Stimulated activated CD8-positive, alpha-beta memory T cell treated with anti-CD3 and anti-CD28 coated beads, Interleukin-12 subunit alpha, Interleukin-12 subunit beta, amount 100 ng/mL, for 24 hours (primary cell): ENCODE results near the gene MTMR3.

ENCODE experiments used
- DNase-seq: peaks from one replicate; pipeline ENCODE4 v3.0.0-alpha.2; 2020; ENCODE audit errors: extremely low read depth

The MTMR3 gene

DNA sequence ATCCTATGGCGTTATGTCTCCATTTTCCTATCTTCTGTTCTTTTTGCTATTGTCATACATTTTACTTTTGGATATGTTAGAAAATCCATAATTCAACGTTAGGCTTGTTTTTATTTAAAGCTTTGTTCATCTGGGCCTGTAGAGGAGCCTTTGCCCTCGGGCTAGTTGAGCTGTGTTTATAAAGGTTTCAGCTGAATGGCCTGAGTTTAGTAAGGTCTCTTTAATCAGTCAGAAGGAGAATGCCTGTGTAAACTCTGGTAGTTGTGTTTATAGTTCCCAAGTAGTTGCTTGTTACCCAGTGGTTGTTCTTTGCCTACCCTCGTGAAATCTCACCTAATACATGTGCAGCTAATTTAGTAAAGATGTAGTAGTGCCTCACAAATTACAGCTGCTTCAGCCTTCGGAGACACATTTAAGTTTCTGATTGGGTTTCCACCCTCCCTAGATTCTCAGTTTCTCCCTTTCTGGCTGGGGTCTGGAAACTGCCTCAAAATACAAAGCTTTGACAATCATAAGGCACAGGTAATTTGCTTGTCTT lies 33.1 kb downstream of the MTMR3 start:
- no peak for DNase-seq

DNA sequence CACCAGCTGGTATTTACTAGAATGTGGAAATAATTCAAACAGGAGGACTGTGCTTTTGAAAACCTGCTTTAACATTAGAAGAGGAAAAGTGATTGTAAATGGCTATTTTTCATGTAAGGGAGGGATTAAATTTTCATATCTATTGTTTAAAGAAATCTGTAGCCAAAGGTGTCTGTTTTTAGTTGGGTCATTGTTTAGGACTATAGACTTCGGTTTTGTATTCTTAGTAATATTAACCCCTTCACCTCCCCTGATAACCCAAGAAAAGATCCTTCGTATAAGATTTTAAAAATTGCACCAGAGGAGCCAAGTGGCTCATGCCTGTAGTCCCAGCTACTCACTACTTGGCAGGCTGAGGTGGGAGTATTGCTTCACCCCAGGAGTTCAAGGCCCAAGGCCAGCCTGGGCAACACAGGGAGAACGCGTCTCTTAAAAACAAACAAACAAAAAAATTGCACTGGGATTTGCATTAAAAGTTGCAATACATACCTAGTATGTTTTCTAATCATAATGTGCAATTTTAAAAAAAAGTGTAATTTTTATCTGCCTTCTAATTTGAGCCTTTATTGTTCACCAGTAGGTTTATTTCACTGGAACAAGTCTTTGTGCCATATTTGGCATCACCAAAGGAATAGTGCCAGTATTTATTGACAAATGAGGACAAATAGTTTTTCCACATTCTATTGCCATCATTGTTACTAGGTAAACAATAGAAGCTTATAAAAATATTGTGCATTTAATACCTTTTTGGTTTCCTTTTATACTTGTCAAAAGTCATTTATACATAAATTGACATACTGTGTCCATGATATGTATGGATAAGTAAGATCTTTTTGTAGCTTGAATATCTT lies 34.3 kb downstream of the MTMR3 start:
- DNase-seq = no peak

DNA sequence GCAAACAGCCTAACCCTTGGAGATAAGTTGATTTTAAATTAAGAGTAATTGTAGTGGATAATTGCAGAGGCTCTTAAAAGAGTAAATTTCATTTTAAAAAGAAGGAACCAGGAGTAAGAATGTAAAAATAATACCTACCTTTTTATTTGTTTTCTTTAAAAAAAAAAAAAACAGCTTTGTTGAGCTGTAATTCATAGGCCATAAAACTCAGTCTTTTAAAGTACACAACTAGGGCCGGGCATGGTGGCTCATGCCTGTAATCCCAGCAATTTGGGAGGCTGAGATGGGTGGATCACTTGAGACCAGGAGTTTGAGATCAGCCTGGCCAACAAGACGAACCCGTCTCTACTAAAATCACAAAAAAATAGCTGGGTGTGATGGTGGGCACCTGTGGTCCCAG lies 42.4 kb downstream of the MTMR3 start:
- no peak for DNase-seq

DNA sequence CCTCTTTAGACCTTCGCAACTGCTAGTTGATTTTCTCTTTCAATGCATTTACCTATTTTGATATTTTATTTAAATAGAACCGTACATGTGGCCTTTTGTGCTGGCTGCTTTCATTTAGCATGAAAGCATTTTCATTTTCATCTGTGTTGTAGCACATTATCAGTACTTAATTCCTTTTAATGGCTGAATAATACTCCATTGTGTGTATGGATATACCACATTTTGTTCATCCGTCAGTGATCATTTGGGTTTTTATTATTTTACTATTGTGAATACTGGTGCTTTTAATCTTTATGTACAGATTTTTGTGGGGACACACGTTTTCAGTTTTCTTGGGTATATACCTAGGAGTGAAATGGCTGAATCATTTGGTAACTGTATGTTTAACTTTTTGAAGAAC lies 43.1 kb downstream of the MTMR3 start:
- no peak for DNase-seq

DNA sequence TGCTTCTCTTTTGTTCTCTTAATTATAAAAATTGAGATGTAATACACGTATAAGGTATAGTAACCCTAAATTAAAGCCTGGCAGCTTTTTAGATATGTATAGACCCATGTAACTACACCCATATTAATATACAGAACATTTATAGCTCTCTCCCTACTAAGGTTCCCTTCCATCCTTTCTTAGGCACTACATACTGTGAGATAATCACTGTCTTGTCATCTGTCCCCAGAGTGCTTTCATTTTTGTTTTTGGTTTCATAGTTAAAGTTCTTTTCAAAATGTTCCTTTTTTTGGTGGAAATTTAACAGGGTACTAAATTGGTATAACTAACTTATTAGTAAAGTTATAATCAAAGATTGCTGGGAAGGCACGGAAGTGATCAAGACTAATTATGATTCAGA lies 49.2 kb downstream of the MTMR3 start:
- no peak for DNase-seq

DNA sequence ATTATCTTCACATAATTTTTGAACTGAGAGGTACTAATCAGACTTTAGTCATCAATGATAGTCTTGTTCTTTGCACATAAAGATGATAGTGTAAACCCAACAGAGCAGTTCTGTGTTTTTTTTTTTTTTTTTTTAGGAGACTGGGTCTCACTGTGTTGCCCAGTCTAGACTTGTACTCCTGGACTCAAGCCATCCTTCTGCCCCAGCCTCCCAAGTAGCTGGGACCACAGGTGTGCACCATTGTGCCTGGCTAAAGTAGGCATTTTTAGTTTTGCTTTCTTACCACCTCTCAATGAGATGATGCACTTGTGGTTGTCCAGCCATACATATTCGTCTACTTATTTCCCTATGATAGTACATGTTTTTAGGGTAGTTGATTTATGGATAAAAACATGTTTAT lies 50.6 kb downstream of the MTMR3 start:
- no peak for DNase-seq

DNA sequence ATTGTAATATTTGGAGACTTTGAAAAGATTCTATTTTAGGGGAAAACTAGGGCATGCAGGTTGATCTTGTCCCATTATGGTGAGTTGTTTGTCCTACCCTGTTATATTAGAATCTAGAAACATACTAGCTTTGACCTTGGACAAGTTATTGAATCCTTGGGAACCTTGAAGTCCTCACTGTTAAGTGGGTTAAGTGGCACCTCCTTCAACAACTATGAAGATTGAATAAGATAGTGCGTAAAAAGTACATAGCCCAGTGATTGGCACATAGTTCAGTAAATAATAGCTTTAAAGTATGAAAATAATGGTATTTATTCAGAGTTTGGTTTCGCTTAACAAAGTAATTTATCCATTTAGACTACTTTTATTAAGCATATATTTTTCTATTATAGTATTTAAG lies 51.6 kb downstream of the MTMR3 start:
- DNase-seq = no peak

DNA sequence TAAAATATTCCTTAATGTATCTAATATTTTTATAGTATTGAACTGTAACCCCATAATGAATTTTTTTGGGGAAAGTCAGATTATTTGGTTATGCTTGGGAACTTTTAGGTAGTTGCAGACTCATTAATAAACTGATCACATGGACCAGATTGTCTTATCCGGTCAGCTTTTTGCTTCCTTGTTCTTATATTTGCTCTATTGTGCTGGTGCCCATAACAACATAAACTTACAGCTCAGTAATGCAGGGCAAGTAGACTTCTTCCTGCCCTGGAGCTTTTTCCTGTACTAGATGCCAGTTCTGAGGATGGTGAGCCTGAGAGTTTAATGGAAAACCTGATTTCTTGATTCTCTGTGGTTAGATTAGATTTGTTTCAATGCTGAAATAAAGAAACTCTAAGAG lies 53.2 kb downstream of the MTMR3 start:
- DNase-seq = no peak

DNA sequence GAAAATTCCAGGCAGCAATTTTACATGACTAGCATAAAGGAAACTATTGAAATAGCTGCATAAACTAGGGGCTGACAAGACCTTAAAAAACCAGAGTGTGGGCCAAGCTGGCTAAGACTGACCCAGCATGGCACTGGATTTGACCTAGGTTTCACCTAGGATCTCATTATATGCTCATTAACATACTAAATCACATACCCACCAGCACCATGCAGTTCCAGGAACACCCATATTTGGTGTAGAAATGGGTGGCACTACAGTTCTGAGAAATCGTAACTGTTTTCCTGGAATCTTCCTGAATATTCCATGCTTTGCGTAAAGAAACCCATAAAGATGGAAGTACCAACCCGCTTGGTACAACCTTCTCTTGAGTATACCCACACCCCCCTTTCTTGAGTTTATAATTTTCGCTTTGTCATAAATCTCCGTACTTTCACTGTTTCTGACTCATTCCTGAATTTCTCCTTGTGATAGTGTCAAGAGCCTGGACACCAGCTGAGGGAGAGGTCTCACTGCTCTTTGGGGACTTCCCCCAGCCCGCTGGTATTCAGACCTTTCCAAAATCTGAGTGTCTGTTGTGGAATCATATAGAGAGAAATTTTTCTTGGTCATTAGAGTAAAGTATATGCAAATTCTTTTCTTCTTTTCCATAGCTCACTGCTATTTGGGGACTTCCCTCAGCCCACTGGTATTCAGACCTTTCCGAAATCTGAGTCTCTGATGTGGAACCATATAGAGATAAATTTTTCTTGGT lies 55.1 kb downstream of the MTMR3 start:
- no peak for DNase-seq

DNA sequence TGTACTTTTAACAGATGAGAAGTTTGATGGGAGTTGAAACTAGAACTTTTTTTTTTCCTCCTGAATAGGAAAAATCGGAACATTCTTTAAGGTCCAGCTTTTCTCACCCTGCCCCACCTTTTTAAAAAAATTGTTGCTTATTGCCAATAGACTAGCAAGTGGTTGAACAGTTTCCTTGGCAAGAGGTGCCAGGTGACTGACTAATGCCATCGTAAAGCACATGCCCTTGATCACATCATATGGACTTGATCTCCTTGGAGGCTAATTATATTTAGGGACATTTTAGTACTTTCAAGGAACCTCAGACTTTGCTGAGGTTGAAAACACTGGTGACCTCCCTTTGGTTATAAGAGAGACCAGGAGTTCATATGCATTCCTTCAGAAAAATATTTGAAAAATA lies 57.6 kb downstream of the MTMR3 start:
- no peak for DNase-seq

DNA sequence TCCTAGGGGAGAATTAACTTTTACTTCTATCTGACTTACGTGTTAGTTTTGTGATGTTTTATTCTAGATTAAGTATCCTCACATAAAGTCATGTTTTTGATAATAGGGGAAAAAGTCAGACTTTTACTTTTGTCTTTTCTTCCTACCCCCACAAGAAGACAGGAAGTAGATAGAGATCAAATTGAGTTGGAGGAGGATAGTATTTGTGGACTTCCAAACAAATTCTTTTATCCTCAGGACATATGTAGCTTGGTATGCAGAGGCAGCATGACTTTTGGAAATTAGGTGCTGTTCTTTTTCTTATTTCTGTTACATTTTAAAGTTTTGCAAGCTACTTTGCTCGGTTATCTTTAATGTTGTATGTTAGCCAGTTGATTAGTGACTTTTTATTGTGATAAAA lies 61.4 kb downstream of the MTMR3 start:
- no peak for DNase-seq

DNA sequence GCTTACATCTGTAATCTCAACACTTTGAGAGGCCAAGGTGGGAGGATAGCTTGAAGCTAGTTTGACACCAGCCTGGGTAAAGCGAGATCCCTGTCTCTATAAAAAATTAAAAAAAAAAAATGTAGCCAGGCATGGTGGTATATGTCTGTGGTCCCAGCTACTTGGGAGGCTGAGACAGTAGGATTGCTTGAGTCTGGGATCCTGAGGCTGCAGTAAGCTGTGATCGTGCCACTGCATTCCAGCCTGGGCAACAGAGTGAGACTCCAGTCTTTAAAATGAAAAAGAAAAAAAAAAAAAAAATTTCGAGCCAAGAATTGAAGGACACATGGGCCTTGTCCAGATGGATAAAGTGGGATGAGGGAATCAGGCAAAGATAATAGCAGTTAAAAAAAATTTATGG lies 62.5 kb downstream of the MTMR3 start:
- no peak for DNase-seq

DNA sequence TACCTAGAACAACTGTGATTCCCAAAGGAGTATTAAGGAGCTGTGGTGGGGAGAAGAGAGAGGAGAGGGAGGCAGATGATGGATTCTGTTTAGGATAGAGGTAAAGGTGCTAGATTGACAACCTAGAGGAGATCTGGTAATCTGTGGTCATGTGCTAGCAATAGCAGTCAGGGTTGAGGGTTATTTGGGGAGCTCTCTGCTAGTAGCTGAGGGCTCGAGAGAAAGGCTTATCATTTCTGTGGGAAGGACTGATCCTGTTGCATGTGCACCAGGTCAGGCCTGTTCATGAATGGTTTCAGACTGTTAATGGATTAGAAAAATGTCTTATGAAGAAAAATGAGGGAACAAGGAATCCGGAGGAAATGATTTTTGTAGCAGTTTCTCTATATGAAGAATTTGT lies 63.2 kb downstream of the MTMR3 start:
- DNase-seq = no peak

DNA sequence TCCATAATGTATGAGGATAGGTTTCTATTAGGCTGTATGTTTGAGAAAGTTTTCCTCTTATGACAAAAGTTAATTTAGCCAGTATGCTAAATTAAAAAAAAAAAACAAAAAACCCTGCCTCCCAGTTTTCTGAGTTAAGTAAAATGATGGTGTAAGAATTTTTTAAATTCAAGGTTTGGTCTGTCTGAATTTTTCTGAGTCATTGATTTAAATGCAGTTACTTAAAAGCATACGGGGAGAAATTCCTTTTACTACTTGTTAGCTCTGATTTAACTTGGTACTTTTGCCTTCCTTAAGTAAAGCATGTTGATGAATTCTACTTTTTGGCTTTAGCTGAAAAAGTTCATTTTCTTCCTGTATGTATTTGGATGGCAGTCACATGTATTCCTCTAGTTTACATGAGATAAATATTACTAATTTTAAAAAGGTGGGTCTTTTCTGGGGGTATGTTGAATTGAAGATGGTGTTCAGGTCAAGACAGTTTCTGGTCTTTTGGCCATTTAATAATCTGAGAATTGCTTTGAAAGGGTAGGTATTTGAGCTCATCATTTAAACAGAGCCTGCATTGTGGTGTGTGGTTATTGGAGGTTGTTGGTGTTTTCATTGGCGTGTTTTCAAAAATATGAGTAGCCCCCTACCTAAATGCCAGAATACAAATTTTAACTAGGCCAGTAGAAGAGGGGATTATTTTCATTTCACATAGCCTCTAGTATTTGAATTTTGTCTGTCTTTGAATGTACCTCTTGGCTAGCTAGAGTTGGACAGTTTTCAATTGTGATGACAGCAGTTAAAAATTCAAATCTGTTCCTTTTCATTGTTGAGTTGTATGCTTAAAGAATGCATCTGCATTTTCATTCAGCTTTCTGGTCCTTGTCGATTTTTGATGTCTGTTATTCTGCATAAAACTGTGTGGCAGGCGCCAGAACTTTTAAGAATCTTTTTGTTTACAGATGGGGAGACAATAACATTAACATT lies 64.7 kb downstream of the MTMR3 start:
- no peak for DNase-seq

DNA sequence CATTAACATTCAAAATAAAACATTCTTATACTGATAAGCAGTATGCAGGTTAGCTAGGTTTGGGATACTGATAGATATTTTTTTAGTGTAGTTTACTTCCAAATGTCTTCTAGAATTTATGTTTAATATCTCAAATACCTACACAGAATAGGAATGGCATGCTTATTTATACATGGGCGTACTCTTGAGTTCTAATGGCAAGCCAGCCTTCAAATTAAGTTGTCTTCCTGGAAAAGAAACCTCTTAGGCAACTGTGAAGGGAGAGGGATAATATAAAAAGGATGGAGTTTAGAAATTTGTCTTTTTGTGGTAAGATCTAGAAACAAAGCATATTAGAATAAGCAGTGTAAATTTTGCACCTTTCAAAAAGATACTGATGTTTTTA lies 65.4 kb downstream of the MTMR3 start:
- DNase-seq = no peak

DNA sequence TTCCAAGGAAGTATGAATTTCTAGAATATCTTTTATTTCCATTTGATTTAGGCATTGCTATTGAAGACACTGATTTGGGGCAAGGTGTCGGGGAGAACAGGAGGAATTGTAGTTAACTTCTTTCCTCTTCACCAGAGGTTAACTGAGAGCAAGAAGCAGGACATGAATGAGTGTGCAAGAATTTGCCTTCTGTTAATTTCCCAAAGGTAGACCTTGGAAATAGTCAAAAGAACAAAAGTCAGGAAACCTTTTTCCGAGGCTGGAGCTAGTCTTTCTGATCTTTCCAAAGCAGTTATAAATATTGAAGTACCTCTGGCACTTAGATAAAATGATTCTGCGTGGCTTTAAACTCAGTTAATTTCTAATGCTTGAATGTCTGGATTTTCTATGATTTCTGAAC lies 66.9 kb downstream of the MTMR3 start:
- DNase-seq = no peak

DNA sequence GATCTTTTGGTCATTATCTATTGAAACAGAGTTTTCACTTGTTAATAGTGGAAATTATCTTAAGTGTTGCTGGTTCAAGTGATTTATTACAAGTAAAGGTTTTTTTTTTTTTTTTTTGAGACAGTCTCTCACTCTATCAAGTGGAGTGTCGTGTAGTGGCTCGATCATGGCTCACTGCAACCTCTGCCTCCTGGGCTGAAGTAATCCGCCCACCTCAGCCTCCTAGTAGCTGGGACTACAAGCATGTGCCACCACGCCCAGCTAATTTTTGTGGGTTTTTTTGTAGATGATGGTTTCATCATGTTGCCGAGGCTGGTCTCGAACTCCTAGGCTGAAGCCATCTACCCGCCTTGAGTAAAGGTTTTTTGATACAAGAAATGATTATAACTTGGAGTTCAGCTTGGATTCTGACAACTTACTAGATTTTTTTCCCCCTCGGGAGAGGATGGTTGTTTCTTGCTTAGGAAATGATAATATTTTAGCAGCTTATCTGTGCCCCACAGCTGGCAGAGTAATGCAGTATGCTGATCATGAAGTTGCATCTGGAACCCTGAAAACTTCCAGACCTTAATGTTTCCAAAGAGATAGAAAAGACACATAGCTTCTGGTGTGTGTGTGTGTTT lies 68.9 kb downstream of the MTMR3 start:
- DNase-seq = no peak

DNA sequence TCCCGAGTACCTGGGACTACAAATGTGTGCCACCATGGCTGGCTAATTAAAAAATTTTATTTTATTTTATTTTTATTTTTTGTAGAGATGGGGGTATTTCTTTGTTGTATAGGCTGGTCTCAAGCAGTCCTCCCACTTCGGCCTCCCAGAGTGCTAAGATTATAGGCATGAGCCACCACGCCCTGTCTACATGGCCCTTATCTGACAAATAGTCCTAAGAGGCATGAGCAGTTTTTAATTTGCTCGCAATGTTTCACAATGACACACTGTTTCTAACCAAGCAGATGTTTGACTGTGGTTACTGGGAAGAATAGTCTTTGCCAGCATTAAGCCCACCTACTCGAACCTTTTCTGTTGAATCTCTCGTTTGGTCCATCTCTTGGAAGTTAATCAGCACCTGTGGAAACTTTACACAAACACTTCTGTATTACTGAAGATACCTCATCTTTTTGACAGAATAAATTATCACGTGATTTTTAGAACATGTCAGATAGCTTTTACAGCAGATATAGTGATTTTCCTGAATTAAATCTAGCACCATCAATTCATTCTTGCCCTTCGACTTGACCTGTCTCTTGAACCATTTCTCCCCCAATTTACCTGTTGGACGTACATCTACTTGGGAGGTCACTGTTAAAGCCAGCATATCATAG lies 71.4 kb downstream of the MTMR3 start:
- DNase-seq = no peak

DNA sequence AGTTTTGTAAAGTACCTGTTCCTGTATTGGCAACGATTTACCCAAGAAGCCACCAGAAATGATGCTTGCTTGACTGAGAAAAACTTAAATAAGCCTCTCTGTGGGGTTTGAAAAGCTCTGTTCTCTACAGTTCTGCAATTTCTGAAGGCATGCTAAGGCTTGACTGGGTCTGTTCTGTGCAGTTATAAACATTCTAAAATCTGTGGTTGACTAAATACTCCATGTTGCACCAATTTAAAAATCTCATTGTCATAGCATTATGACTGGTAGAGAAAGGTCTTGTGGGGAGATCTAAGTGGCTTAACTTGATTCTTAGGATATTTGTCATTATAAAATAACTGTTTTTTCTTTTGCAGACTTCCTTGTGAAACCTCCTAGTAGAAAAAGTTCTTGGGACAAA lies 73.7 kb downstream of the MTMR3 start:
- no peak for DNase-seq

DNA sequence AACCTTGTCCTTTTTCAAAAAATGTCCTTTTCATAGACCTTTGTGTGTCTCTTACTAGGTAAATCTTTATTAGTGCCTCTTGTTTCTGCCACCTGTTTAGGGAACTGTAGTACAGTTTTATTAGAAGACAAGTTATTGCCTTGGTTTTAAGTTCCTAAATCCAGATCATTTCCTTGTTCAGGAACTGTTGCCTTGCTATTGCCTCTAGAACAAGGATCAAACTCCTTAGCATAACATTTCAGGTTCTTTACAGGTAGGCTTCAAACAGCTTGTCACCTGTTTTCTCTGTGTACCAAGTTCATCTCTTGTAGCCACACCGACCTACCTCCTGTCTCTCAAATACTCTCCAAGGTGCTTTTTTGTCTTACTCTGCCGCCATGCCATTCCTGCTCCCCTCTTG lies 75.2 kb downstream of the MTMR3 start:
- no peak for DNase-seq

DNA sequence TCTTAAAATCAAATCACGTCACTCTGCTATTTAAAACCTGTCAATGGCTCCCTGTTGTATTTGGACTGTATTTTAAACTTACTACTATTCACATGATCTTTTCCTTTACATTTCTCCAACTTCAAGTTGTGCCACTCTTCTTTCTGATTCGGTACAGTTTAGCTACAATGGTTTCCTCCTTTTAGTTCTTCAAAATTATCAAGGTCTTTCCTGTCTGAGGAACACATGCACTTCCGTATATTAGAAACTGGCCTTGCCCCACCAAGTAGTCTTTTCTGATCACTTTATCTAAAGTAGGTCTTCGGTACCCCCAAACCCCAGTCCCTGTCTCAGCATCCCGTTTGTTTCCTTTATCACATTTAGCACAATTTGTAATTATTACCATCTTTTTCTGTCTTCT lies 81.8 kb downstream of the MTMR3 start:
- no peak for DNase-seq
